NCI-H2107 treated with DMSO at 0.1 percent for 48 hours (cell line): ENCODE data around the gene SDK2.
"Not testable (repeated sequence)": the region's sequence is repeated elsewhere in the genome, so short reads cannot be mapped to it uniquely, and the experiment has no call there.

Experiments used
- DNase-seq: peaks from one replicate; lab custom pipeline; 2025; ENCODE audit not compliant: unreplicated experiment; lab: John Stamatoyannopoulos, UW

SDK2 gene

GRCh38 chr17:73490851-73491250 is 153.4 kb downstream of the SDK2 start:
- no peak for DNase-seq

- no peak for DNase-seq
Measured at GRCh38 chr17:73489991-73490390, 154.3 kb downstream of the SDK2 start.

GRCh38 chr17:73489333-73489732 is 154.9 kb downstream of the SDK2 start:
- no peak for DNase-seq

GRCh38 chr17:73485130-73485529 is 159.1 kb downstream of the SDK2 start:
- DNase-seq, result no peak

GRCh38 chr17:73482894-73483293 is 161.4 kb downstream of the SDK2 start:
- DNase-seq, result no peak

GRCh38 chr17:73482251-73482716 is 162.0 kb downstream of the SDK2 start:
- no peak for DNase-seq

- DNase-seq, result no peak
Measured at GRCh38 chr17:73481676-73482075, 162.6 kb downstream of the SDK2 start.

- no peak for DNase-seq
Measured at GRCh38 chr17:73480740-73481139, 163.5 kb downstream of the SDK2 start.

GRCh38 chr17:73478768-73479424 is 165.3 kb downstream of the SDK2 start:
- no peak for DNase-seq

- no peak for DNase-seq
Measured at GRCh38 chr17:73478334-73478733, 165.9 kb downstream of the SDK2 start.

- DNase-seq, result no peak
Measured at GRCh38 chr17:73476890-73477350, 167.3 kb downstream of the SDK2 start.

- DNase-seq, result no peak
Measured at GRCh38 chr17:73474370-73474988, 169.8 kb downstream of the SDK2 start.

GRCh38 chr17:73472715-73473114 is 171.5 kb downstream of the SDK2 start:
- not testable (repeated sequence) for DNase-seq

GRCh38 chr17:73471924-73472323 is 172.3 kb downstream of the SDK2 start:
- DNase-seq, result no peak

- no peak for DNase-seq
Measured at GRCh38 chr17:73470316-73470826, 173.9 kb downstream of the SDK2 start.

GRCh38 chr17:73469311-73469710 is 174.9 kb downstream of the SDK2 start:
- DNase-seq, result no peak

GRCh38 chr17:73468221-73468620 is 176.0 kb downstream of the SDK2 start:
- DNase-seq, result no peak

- DNase-seq, result no peak
Measured at GRCh38 chr17:73467651-73468050, 176.6 kb downstream of the SDK2 start.

- DNase-seq, result no peak
Measured at GRCh38 chr17:73466704-73467433, 177.4 kb downstream of the SDK2 start.

GRCh38 chr17:73465953-73466230 is 178.4 kb downstream of the SDK2 start:
- no peak for DNase-seq

- no peak for DNase-seq
Measured at GRCh38 chr17:73465130-73465952, 178.9 kb downstream of the SDK2 start.
